ENCODE measurements around the gene EYA2. TPM values are rescaled to one million over a fixed set of nuclear protein-coding genes. Genes with fewer than 3 reads are reported as not detected.
A peak's percentile ranks its signal among the peaks of the same experiment; 100 is the strongest.

The EYA2 gene
- total and polyA plus RNA-seq, 5 experiments from 2014 or later = not detected

DNA sequence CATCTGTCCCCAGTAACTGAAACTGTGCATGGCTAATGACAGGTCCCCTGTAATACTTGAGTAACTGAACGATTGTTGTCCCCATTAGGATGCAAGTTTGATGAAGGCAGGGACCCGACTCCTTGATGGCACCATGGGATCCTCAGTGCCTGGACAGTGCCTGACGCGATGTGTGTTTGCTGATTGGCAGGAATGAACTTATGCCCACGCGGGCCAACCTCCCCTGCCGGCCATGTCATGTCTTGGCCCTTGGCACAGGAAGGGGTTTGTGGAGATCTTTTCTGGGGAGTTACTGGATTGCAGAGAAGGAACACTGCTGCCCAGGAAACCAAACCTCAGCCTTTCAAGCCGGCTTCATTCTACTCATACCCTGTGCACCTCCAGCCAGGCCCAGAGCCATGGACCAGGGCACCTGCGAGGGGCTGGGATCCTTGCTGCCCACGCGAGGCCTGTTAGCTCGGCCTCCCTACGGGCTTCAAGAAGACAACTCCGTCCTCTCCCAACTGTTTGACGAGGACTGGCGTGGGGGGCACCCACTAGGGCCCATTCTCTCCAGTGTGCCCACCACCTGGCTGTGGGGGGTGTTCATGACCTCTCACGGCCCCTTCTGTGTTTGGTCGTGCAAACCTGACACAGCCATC, 314.0 kb downstream of the EYA2 start:
- Mint-ChIP-seq H3K4me3 (no peak overlapping the region), H3K27ac (peak overlapping the region in 3 of 10 donors; percentile 28 to 83 (median 66)), H3K9me3 (no peaks in the 10 kb centered on the region), H3K27me3 (no peaks in the 10 kb centered on the region), H3K36me3 (peaks cover 6 to 29% (median 6%) of the 10 kb centered on the region in 3 donors), H3K4me1 (peaks cover 0 to 9% (median 1%) of the 10 kb centered on the region in 4 donors)
- no peak for ATAC-seq
- POLR2A ChIA-PET = no interaction called here
- DNase-seq = no peak

- H3K4me1 Mint-ChIP-seq = peaks cover 0 to 9% (median 1%) of the 10 kb centered on the region in 4 donors
- POLR2A ChIA-PET = no interaction called here
- ATAC-seq (no peak), DNase-seq (no peak)
- H3K27me3 Mint-ChIP-seq = no peaks in the 10 kb centered on the region
- no peak overlapping the region for H3K27ac Mint-ChIP-seq
- no peak overlapping the region for H3K4me3 Mint-ChIP-seq
- peaks cover 6 to 29% (median 9%) of the 10 kb centered on the region in 3 donors for H3K36me3 Mint-ChIP-seq
- H3K9me3 Mint-ChIP-seq = no peaks in the 10 kb centered on the region
Observed at GRCh38 chr20:47209982-47210381, 315.3 kb downstream of the EYA2 start.

GRCh38 chr20:47210470-47210869, 315.8 kb downstream of the EYA2 start:
- no peak overlapping the region for H3K4me3 Mint-ChIP-seq
- H3K9me3 Mint-ChIP-seq = no peaks in the 10 kb centered on the region
- DNase-seq (no peak), ATAC-seq (no peak)
- POLR2A ChIA-PET = no interaction called here
- H3K27me3 Mint-ChIP-seq = no peaks in the 10 kb centered on the region
- H3K4me1 Mint-ChIP-seq = peaks cover 0 to 9% (median 1%) of the 10 kb centered on the region in 4 donors
- H3K27ac Mint-ChIP-seq = no peak overlapping the region
- peaks cover 6 to 29% (median 9%) of the 10 kb centered on the region in 3 donors for H3K36me3 Mint-ChIP-seq

DNA sequence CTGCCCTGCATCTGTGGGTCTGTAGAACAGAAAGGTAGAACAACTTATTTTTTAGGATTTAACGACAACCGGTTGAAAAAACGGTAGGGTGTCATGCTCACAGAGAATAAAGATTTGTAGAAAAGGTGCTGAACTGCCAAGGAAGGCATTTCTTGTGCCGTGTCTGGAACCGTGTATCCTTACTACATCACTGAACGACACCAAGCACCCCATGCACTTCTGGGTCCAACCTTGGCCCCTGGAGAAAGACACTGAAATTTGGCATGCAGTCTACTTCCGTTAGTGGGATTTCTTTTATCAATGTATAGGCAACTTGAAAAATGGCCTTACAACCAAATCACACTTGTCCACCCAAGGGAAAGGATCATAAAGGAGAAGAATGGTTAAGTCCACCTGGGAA, 316.4 kb downstream of the EYA2 start:
- Mint-ChIP-seq H3K4me1 (peaks cover 0 to 7% (median 5%) of the 10 kb centered on the region in 4 donors), H3K9me3 (no peaks in the 10 kb centered on the region), H3K27me3 (no peaks in the 10 kb centered on the region), H3K27ac (no peak overlapping the region), H3K4me3 (no peak overlapping the region), H3K36me3 (peaks cover 11 to 29% (median 12%) of the 10 kb centered on the region in 3 donors)
- POLR2A ChIA-PET = no interaction called here
- ATAC-seq = no peak
- no peak for DNase-seq

GRCh38 chr20:47212606-47213207, 318.1 kb downstream of the EYA2 start:
- H3K4me1 Mint-ChIP-seq = peaks cover 0 to 11% (median 3%) of the 10 kb centered on the region in 4 donors
- no peak overlapping the region for H3K27ac Mint-ChIP-seq
- DNase-seq (no peak), ATAC-seq (no peak)
- no peaks in the 10 kb centered on the region for H3K9me3 Mint-ChIP-seq
- peaks cover 11 to 36% (median 12%) of the 10 kb centered on the region in 3 donors for H3K36me3 Mint-ChIP-seq
- POLR2A ChIA-PET = no interaction called here
- H3K4me3 Mint-ChIP-seq = no peak overlapping the region
- H3K27me3 Mint-ChIP-seq = no peaks in the 10 kb centered on the region

GRCh38 chr20:47213966-47214365, 319.3 kb downstream of the EYA2 start:
- no peak overlapping the region for H3K27ac Mint-ChIP-seq
- POLR2A ChIA-PET = no interaction called here
- H3K4me1 Mint-ChIP-seq = peaks cover 0 to 11% (median 4%) of the 10 kb centered on the region in 4 donors
- no peak overlapping the region for H3K4me3 Mint-ChIP-seq
- ATAC-seq = no peak
- no peaks in the 10 kb centered on the region for H3K9me3 Mint-ChIP-seq
- no peak for DNase-seq
- H3K36me3 Mint-ChIP-seq = peaks cover 11 to 36% (median 12%) of the 10 kb centered on the region in 3 donors
- H3K27me3 Mint-ChIP-seq = no peaks in the 10 kb centered on the region

GRCh38 chr20:47215653-47216397, 321.2 kb downstream of the EYA2 start:
- Mint-ChIP-seq H3K4me3 (peak overlapping the region in 1 of 10 donors; percentile 54), H3K4me1 (peaks cover 0 to 11% (median 4%) of the 10 kb centered on the region in 4 donors), H3K36me3 (peaks cover 10 to 40% (median 15%) of the 10 kb centered on the region in 3 donors), H3K27ac (peak overlapping the region in 6 of 10 donors; percentile 15 to 67 (median 24)), H3K9me3 (no peaks in the 10 kb centered on the region), H3K27me3 (no peaks in the 10 kb centered on the region)
- DNase-seq (no peak), ATAC-seq (no peak)
- POLR2A ChIA-PET = interaction anchor here (0.6 kb wide), 1 partner anchor 797 kb away, joined by 3 read pairs; no protein-coding TSS in a partner anchor

DNA sequence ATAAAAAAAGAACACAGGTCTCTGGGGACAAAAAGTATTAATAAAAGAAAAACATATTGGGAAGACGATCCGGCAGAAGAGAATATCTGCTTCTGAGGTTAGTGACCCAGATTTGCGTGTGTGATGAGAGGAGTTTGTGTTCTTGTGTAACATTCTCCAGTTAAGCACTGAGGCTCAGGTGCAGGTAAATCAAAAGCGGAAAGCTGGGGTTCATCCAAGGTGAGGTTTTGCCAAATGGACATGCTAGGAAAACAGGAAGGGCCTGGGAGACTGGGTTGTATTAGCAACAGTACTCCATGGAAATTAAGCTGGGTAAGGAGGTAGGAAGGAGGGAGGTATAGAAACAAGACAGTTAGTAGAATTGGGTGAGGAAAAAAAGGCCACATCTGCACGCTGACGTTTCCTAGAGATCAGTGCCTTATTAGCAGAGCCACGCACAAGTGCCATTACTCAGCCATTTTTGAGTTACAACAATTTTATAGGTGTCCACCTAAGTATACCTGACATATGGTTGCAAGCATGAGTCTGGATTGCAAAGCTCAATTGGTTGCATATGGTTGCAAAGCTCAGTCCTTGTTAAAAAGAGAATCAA, 322.3 kb downstream of the EYA2 start:
- no peak for DNase-seq
- ATAC-seq = no peak
- H3K36me3 Mint-ChIP-seq = peaks cover 10 to 50% (median 15%) of the 10 kb centered on the region in 3 donors
- peak overlapping the region in 5 of 10 donors; percentile 18 to 68 (median 20) for H3K27ac Mint-ChIP-seq
- H3K4me3 Mint-ChIP-seq = no peak overlapping the region
- no peaks in the 10 kb centered on the region for H3K27me3 Mint-ChIP-seq
- H3K9me3 Mint-ChIP-seq = no peaks in the 10 kb centered on the region
- POLR2A ChIA-PET = no interaction called here
- peaks cover 0 to 11% (median 4%) of the 10 kb centered on the region in 4 donors for H3K4me1 Mint-ChIP-seq

DNA sequence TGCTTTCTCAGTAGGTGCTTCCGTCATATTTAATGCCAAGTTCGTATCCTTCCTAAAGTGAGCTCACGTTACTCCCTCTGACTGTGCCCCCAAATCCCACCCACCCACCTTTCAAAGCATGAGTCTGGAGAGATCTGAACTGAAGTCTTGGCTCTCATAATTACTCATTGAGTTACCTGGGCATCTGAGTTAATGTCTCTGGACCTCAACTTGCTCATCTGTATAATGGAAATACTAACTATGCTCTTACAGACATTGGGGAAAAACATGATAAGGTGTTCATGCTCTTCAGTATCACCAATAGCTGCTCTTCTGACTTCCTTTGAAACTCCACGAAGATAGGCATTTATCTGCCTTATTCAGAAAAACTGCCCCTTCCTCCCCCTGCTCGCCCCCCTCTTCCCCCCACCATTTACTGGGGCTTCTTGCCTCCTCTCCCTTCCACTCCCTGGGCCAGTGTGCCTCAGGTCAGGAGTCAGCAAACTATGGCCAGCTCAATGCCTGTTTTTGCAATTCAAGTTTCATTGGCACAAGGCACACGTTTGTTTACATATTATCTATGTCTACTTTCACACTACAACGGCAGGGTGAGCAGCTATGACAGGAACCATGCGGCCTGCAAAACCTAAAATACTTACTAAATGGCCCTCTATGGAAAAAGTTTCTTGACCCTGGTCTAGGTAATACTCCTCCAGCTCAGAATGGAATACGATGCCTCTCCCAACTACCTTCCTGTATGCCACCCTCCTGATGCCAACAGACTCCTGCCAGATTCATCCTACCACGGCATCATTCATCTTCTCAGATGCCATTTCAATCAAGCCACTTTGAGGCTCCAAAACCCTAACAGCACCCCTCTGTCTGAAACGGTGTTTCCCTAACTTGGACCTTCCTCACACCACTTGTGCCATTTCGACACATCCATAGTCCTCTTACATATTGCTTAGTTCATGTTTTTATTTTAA, 323.1 kb downstream of the EYA2 start:
- POLR2A ChIA-PET = interaction anchor here (0.5 to 0.6 kb wide), 2 partner anchors 116 to 400 kb away, joined by 4 to 5 read pairs; no protein-coding TSS in a partner anchor
- Mint-ChIP-seq H3K27ac (peak overlapping the region in 5 of 10 donors; percentile 24 to 73 (median 44)), H3K4me3 (no peak overlapping the region), H3K4me1 (peaks cover 2 to 18% (median 7%) of the 10 kb centered on the region in 4 donors), H3K9me3 (no peaks in the 10 kb centered on the region), H3K27me3 (no peaks in the 10 kb centered on the region), H3K36me3 (peaks cover 10 to 59% (median 16%) of the 10 kb centered on the region in 3 donors)
- ATAC-seq (no peak), DNase-seq (no peak)

GRCh38 chr20:47220161-47220582, 325.5 kb downstream of the EYA2 start:
- Mint-ChIP-seq H3K27me3 (no peaks in the 10 kb centered on the region), H3K4me3 (no peak overlapping the region), H3K4me1 (peaks cover 2 to 23% (median 9%) of the 10 kb centered on the region in 4 donors), H3K36me3 (peaks cover 10 to 79% (median 23%) of the 10 kb centered on the region in 3 donors), H3K27ac (peak overlapping the region in 4 of 10 donors; percentile 22 to 75 (median 48)), H3K9me3 (no peaks in the 10 kb centered on the region)
- ATAC-seq = peak; percentile 50 to 58
- DNase-seq = peak in 9 of 10 donors; percentile 7 to 35 (median 30)
- POLR2A ChIA-PET = no interaction called here

DNA sequence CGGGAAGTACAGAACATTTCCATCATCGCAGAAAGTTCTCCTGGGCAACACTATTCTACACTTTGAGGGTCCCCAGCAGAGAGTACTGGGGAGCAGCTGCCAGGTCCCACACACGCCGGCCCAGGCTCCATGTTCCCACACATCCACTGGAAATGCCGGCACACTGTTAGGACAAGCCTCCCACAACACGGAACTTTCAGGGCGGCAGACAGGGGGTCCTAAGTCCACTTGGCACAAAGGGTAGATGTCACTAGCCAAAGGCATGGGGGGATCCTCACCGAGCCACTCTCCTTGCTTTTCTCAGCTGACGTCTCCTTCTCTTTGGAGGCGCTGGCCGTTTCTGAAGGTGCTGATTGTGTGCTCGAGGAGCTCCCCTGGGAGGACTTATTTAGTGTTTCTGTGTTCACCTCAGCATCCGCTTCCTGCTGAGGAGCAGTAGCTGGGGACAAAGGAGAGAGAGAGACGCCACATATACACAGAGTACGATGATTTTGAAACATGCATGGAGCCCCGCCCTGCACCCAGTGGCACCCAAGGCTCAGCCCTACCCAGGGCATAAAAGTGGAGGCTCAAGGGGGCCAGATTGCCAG, 326.5 kb downstream of the EYA2 start:
- Mint-ChIP-seq H3K36me3 (peaks cover 5 to 86% (median 20%) of the 10 kb centered on the region in 3 donors), H3K27me3 (no peaks in the 10 kb centered on the region), H3K9me3 (no peaks in the 10 kb centered on the region), H3K27ac (peak overlapping the region in 1 of 10 donors; percentile 63), H3K4me3 (no peak overlapping the region), H3K4me1 (peaks cover 2 to 17% (median 6%) of the 10 kb centered on the region in 4 donors)
- no peak for DNase-seq
- POLR2A ChIA-PET = no interaction called here
- ATAC-seq = no peak

Data from naive thymus-derived CD8-positive, alpha-beta T cell (primary cell).